Measurements from ENCODE around the gene GAGE13. TPM values are rescaled to one million over a fixed set of nuclear protein-coding genes. Genes with fewer than 3 reads are reported as not detected.

The GAGE13 gene
- total and polyA plus RNA-seq, 9 of the 15 experiments (the other 6 are each of a cell fraction or from before 2014, with no cell fraction given), result 31.6 to 506 (median 154) TPM

DNA sequence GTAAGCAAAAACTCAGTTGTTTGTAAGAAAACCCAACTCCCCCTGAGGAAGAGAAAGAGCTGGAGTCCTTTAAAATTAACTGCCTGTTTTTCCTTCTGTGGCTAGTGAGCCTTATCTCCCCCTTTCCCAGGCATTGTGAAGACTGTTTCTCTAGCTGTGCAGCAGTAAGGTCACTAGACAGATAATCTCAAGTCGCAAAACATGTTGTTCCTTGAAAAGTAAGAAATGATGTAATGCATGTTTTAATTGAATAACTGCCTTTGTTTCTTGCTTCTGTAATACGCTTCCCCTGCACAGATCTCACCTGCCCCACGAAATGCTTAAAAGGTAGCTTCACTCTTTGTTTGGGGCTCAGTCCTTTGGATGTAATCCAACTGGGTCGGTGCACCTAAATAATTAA lies 15.3 kb upstream of the GAGE13 start (continued):
- TF ChIP-seq, protein P1, sequence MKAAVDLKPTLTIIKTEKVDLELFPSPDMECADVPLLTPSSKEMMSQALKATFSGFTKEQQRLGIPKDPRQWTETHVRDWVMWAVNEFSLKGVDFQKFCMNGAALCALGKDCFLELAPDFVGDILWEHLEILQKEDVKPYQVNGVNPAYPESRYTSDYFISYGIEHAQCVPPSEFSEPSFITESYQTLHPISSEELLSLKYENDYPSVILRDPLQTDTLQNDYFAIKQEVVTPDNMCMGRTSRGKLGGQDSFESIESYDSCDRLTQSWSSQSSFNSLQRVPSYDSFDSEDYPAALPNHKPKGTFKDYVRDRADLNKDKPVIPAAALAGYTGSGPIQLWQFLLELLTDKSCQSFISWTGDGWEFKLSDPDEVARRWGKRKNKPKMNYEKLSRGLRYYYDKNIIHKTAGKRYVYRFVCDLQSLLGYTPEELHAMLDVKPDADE (conservative IDR thresholded peaks at IDR 0.05; ENCODE audit: control insufficient read depth, low read depth, low read length), result no peak
- TF ChIP-seq ZNF3 (CRISPR knock-in tag; IDR thresholded peaks at IDR 0.05) (no peak), SMC3 (conservative IDR thresholded peaks at IDR 0.05; ENCODE audit: insufficient read depth, low read depth, low read length) (no peak), ILK (tag; IDR thresholded peaks at IDR 0.05; ENCODE audit: borderline replicate concordance, low read depth) (no peak), ARID1B (IDR thresholded peaks at IDR 0.05) (peak; percentile 48), CEBPB (tag; IDR thresholded peaks at IDR 0.05) (no peak), ZNF175 (CRISPR knock-in tag; IDR thresholded peaks at IDR 0.05; ENCODE audit: low read depth) (no peak), ATF6 (CRISPR knock-in tag; IDR thresholded peaks at IDR 0.05) (no peak), SRSF9 (IDR thresholded peaks at IDR 0.05; ENCODE audit: borderline replicate concordance, low read depth, low read length) (no peak), ZNF398 (CRISPR knock-in tag; IDR thresholded peaks at IDR 0.05) (no peak), U2AF2 (optimal IDR thresholded peaks at IDR 0.05; ENCODE audit: low read depth, low read length) (no peak), FOXK1 (CRISPR knock-in tag; IDR thresholded peaks at IDR 0.05; ENCODE audit: borderline replicate concordance) (no peak), TCF3 (CRISPR knock-in tag; IDR thresholded peaks at IDR 0.05) (0 out of 2 replicates have a peak, but pooled peaks have one; percentile 27), ZBTB7A (IDR thresholded peaks at IDR 0.05; ENCODE audit: borderline replicate concordance, control insufficient read depth, low read depth, low read length) (no peak), ZNF239 (CRISPR knock-in tag; IDR thresholded peaks at IDR 0.05) (no peak), PRPF4 (IDR thresholded peaks at IDR 0.05; ENCODE audit: insufficient read depth, low read depth, low read length, poor library complexity, severe bottlenecking) (no peak), BRD4 (IDR thresholded peaks at IDR 0.05) (no peak), SMARCE1 (IDR thresholded peaks at IDR 0.05) (0 out of 2 replicates have a peak, but pooled peaks have one; percentile 24), HNRNPUL1 (IDR thresholded peaks at IDR 0.05; ENCODE audit: low read length) (no peak)
- TF ChIP-seq, protein P2, sequence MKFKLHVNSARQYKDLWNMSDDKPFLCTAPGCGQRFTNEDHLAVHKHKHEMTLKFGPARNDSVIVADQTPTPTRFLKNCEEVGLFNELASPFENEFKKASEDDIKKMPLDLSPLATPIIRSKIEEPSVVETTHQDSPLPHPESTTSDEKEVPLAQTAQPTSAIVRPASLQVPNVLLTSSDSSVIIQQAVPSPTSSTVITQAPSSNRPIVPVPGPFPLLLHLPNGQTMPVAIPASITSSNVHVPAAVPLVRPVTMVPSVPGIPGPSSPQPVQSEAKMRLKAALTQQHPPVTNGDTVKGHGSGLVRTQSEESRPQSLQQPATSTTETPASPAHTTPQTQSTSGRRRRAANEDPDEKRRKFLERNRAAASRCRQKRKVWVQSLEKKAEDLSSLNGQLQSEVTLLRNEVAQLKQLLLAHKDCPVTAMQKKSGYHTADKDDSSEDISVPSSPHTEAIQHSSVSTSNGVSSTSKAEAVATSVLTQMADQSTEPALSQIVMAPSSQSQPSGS (CRISPR knock-in tag; IDR thresholded peaks at IDR 0.05), result no peak
- TF ChIP-seq, protein P3, sequence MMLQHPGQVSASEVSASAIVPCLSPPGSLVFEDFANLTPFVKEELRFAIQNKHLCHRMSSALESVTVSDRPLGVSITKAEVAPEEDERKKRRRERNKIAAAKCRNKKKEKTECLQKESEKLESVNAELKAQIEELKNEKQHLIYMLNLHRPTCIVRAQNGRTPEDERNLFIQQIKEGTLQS (IDR thresholded peaks at IDR 0.05), result peak; percentile 52
- TF ChIP-seq, protein P3 (CRISPR knock-in tag; conservative IDR thresholded peaks at IDR 0.05), result no peak

Measured in K562 (cell line).